Activated naive CD4-positive, alpha-beta T cell treated with anti-CD3 and anti-CD28 coated beads for 36 hours (primary cell): Measurements from ENCODE around the gene CCDC136. TPM values are rescaled to one million over a fixed set of nuclear protein-coding genes. Genes with fewer than 3 reads are reported as not detected.

ENCODE experiments used
- CTCF ChIA-PET: fragments of 350-600 bp; sonication (Branson Sonifier 250); formaldehyde crosslinking; loops from one replicate; lab custom pipeline; 2021; ENCODE audit warnings: antibody characterized with exemption; lab: Charles Lee
- DNase-seq: peaks from one replicate; pipeline ENCODE4 v3.0.0-alpha.2; 2020
- H3K27ac Mint-ChIP-seq: one replicate; pipeline ENCODE4 v1.8.0; 2021; ENCODE audit warnings: mild to moderate bottlenecking, mixed read lengths
- H3K27me3 Mint-ChIP-seq: one replicate; pipeline ENCODE4 v1.8.0; 2021; ENCODE audit warnings: low read depth, mixed read lengths
- H3K36me3 Mint-ChIP-seq: one replicate; pipeline ENCODE4 v1.8.0; 2021; ENCODE audit warnings: low read depth, mixed read lengths
- H3K4me1 Mint-ChIP-seq: one replicate; pipeline ENCODE4 v1.8.0; 2021; ENCODE audit warnings: low read depth, mixed read lengths
- H3K4me3 Mint-ChIP-seq: one replicate; pipeline ENCODE4 v1.8.0; 2021; ENCODE audit warnings: mild to moderate bottlenecking, moderate library complexity, mixed read lengths
- H3K9me3 Mint-ChIP-seq: one replicate; pipeline ENCODE4 v1.8.0; 2021; ENCODE audit warnings: mixed read lengths
- intact Hi-C: fragments of 100-400 bp; cut with micrococcal nuclease; formaldehyde crosslinking; loops from one replicate; pipeline ENCODE4 v1.15.1; 2023
- total RNA-seq, 2 experiments: library from RNA; stranded (reverse); gene quantifications; one replicate each; pipeline ENCODE4 v1.2.3, GENCODE V29; 2021

CCDC136 gene
- total RNA-seq, 2 experiments from 2014 or later = 4.2 to 5.9 TPM

DNA sequence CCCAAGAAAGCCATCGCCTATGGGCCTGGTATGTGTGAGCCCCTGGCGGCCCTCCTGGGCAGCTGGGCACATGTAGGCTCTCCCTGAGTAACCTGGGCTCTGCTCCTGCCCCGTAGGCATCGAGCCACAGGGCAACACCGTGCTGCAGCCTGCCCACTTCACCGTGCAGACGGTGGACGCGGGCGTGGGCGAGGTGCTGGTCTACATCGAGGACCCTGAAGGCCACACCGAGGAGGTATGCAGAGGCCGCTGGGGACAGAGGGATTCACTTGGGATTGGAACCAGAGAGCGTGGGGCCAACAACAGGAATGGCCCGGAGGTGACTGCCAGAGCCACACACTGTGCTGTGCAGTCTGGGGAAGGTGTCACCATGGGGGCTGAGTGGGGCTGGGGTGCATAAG lies 45.8 kb downstream of the CCDC136 start:
- no peaks in the 10 kb centered on the region for H3K9me3 Mint-ChIP-seq
- H3K27ac Mint-ChIP-seq = no peak overlapping the region
- CTCF ChIA-PET = interaction anchor here (1.3 kb wide), 1 partner anchor 46 kb away, joined by 4 read pairs; no protein-coding TSS in a partner anchor
- intact Hi-C loops = no loop called here
- no peak overlapping the region for H3K4me3 Mint-ChIP-seq
- no peaks in the 10 kb centered on the region for H3K27me3 Mint-ChIP-seq
- peaks cover 3% of the 10 kb centered on the region for H3K4me1 Mint-ChIP-seq
- DNase-seq = no peak
- H3K36me3 Mint-ChIP-seq = no peaks in the 10 kb centered on the region

DNA sequence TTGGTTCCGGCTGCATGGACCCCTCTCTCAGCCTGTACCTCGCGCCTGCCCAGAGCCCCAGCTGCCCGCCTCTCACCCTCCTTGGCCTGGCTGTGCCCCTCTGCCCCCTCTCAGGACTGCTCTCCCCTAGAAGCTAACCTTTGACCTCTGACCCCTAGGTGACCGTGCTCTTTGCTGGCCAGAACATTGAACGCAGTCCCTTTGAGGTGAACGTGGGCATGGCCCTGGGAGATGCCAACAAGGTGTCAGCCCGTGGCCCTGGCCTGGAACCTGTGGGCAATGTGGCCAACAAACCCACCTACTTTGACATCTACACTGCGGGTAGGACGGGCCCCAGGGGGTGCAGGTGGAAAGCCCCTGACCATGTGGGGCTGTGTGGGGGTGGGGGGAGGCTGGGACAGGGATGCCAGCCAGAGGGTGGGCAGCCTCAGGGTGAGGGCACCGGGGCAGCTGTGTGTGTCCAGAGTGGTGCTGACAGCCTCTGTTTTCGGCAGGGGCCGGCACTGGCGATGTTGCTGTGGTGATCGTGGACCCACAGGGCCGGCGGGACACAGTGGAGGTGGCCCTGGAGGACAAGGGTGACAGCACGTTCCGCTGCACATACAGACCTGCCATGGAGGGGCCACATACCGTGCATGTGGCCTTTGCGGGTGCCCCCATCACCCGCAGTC lies 46.5 kb downstream of the CCDC136 start:
- CTCF ChIA-PET = no interaction called here
- Mint-ChIP-seq H3K9me3 (no peaks in the 10 kb centered on the region), H3K4me3 (no peak overlapping the region), H3K36me3 (no peaks in the 10 kb centered on the region), H3K4me1 (peaks cover 3% of the 10 kb centered on the region), H3K27ac (no peak overlapping the region), H3K27me3 (no peaks in the 10 kb centered on the region)
- intact Hi-C loops = no loop called here
- DNase-seq = no peak

DNA sequence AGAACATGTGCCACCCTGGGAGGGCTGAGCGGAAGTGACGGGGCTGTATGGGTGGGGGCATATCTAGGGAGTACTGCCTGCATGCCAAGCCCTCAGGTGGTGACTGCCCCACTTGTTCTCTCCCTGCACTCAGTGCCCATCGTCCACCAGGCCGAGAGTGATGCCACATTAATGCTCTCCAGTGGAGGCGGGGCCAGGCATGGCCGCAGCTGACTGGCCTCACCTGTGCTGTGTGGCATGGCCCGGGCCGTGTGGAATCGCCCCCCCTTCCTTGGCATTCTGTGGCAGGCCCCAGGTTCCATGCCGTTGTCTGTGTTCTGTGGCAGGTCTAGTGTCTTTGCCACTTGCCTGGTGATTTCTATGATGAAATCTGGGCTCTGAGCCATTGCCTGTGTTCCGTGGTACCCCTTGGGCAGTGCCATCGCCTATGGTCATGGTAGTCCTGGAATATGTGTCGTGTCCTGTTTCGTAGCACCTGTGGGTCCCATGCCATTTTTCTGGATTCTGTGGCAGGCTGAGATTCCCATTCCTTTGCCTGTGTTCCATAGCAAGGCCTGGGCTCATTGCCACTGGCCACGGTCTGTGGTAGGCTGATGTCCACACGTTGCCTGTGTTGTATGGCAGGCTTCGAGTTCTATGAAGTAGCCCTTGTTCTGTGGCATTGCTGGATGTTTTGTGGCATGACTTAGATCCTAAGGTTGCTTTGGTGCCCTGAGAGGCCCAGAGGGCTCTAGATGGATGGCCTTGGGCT lies 47.4 kb downstream of the CCDC136 start:
- Mint-ChIP-seq H3K4me1 (peaks cover 3% of the 10 kb centered on the region), H3K27me3 (no peaks in the 10 kb centered on the region), H3K36me3 (no peaks in the 10 kb centered on the region), H3K4me3 (no peak overlapping the region), H3K9me3 (no peaks in the 10 kb centered on the region), H3K27ac (no peak overlapping the region)
- no peak for DNase-seq
- intact Hi-C loops = no loop called here
- CTCF ChIA-PET = interaction anchor here (1.0 kb wide), 1 partner anchor 41 kb away, joined by 3 read pairs; no protein-coding TSS in a partner anchor

DNA sequence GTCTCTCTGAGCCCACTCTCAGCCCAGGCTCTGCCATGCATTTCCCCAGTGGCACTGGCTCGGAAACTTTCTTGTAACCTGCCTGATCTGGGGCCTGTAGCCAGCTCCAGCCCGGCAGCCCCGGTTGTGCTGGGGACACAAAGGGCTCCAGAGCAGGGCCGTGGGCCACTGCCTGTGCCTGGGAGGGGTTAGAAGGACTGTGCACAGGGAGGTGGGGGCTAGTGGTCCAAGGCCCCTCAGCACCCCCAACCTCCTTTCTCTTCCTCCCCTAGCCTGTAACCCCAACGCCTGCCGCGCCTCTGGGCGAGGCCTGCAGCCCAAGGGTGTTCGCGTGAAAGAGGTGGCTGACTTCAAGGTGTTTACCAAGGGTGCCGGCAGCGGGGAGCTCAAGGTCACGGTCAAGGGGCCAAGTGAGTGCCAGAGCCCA lies 48.0 kb downstream of the CCDC136 start:
- Mint-ChIP-seq H3K9me3 (no peaks in the 10 kb centered on the region), H3K4me3 (no peak overlapping the region), H3K27me3 (no peaks in the 10 kb centered on the region), H3K27ac (no peak overlapping the region), H3K36me3 (no peaks in the 10 kb centered on the region), H3K4me1 (peaks cover 3% of the 10 kb centered on the region)
- intact Hi-C loops = no loop called here
- CTCF ChIA-PET = interaction anchor here (0.6 to 1.0 kb wide), 2 partner anchors 40 to 128 kb away, joined by 3 read pairs; no protein-coding TSS in a partner anchor
- no peak for DNase-seq

DNA sequence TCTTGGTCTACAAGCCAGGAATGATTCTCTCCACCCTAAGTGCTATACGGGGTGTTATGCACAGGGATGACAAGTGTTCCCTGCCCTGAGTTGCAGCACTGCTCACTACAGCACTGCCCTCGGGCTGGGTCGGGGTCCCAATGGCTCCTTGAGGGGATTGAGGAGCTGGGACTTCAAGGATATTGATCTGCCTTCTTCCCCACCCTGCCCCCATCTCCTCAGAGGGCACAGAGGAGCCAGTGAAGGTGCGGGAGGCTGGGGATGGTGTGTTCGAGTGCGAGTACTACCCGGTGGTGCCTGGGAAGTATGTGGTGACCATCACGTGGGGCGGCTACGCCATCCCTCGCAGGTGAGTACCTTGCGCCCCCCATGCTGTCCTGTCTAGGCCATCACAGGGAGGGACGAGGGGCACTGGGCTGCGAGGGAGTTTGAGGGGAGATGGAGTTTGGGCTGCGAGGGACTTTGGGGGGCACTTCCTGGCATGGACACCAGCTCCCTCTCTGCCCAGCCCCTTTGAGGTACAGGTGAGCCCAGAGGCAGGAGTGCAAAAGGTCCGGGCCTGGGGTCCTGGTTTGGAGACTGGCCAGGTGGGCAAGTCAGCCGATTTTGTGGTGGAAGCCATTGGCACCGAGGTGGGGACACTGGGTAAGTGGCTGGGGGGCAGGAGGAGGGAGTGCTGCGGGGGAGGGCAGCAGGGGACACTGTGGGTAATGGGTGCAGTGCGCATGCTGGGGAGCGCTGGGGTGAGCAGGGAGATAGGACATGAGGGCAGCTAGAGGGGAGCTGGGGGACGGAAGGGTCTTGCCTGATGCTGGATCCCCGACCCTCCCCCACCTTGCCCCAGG lies 48.8 kb downstream of the CCDC136 start:
- no peak overlapping the region for H3K4me3 Mint-ChIP-seq
- no peaks in the 10 kb centered on the region for H3K9me3 Mint-ChIP-seq
- H3K36me3 Mint-ChIP-seq = no peaks in the 10 kb centered on the region
- intact Hi-C loops = no loop called here
- CTCF ChIA-PET = interaction anchor here (0.6 to 3.3 kb wide), 4 partner anchors 31 to 129 kb away, joined by 3 to 19 read pairs (median 3); no protein-coding TSS in a partner anchor
- peaks cover 3% of the 10 kb centered on the region for H3K4me1 Mint-ChIP-seq
- H3K27me3 Mint-ChIP-seq = no peaks in the 10 kb centered on the region
- no peak overlapping the region for H3K27ac Mint-ChIP-seq
- DNase-seq = no peak

DNA sequence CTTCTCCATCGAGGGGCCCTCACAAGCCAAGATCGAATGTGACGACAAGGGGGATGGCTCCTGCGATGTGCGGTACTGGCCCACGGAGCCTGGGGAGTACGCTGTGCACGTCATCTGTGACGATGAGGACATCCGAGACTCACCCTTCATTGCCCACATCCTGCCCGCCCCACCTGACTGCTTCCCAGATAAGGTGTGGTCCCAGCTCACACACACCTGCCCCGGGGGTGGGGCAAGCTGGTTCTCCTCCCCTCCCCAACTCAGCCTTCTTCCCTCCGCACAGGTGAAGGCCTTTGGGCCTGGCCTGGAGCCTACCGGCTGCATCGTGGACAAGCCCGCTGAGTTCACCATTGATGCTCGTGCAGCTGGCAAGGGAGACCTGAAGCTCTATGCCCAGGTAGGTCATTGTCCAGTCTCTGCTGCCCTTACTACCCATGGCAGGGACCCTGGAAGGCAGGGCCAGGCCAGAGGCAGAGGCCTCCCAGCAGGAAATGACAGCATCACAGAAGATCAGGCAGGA lies 49.5 kb downstream of the CCDC136 start:
- Mint-ChIP-seq H3K36me3 (no peaks in the 10 kb centered on the region), H3K27ac (no peak overlapping the region), H3K4me3 (no peak overlapping the region), H3K27me3 (no peaks in the 10 kb centered on the region), H3K9me3 (no peaks in the 10 kb centered on the region), H3K4me1 (peaks cover 3% of the 10 kb centered on the region)
- CTCF ChIA-PET = interaction anchor here (0.9 to 3.3 kb wide), 2 partner anchors 31 to 42 kb away, joined by 3 to 19 read pairs; no protein-coding TSS in a partner anchor
- no peak for DNase-seq
- intact Hi-C loops = no loop called here

DNA sequence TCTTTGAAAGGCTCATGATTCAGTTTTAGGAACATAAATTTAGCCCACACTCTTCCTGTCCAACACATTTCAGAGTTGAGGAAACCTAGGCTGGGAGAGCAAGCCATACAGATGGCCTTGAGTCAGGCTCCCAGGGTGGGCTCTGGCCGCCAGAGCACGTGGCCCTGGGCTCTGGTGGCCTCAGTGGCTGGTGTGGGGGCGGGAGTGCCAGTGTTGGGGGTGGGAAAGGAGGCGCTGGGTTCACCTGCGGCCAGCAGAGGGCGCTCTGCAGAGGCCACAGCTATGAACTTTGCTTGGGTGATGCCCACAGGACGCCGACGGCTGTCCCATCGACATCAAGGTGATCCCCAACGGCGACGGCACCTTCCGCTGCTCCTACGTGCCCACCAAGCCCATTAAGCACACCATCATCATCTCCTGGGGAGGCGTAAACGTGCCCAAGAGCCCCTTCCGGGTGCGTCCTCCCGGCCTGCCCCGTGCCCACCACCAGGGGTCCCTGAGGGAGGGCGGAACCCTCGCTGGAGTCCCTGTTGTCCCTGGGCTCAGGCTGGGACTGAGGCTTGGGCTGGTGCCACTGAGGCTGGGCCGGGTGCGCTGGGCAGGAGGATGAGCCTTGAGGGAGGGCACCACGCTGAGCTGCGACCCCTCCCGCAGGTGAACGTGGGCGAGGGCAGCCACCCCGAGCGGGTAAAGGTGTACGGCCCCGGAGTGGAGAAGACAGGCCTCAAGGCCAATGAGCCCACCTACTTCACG lies 50.3 kb downstream of the CCDC136 start:
- no peak overlapping the region for H3K27ac Mint-ChIP-seq

DNA sequence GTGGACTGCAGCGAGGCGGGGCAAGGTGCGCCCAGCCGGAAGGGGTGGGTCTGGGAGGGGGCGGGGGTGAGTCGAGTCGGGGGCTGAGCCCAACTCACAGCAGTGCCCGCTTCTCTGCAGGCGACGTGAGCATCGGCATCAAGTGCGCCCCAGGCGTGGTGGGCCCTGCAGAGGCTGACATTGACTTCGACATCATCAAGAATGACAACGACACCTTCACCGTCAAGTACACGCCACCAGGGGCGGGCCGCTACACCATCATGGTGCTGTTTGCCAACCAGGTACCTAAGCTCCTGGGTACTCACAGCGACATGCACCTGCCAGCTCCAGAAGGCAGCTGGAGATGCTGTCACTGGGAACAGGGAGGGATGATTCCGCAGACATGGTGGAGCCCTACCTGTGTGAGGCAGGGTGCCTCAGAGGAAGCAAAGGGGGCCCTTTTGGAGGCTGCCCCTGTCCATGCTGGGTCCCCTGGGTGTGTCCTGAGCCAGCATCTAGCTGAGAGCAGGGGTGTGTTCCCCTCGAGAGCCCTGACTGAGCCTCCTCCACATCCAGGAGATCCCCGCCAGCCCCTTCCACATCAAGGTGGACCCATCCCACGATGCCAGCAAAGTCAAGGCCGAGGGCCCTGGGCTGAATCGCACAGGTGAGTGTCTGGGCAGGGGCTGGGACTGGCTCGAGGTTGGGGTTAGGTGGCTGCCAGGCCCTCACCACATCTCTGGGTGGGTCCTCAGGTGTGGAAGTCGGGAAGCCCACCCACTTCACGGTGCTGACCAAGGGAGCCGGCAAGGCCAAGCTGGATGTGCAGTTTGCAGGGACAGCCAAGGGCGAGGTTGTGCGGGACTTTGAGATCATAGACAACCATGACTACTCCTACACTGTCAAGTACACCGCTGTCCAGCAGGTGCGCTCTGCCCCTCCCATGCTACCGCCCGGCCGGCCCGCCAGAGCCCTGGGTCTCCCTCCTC lies 51.2 kb downstream of the CCDC136 start:
- Mint-ChIP-seq H3K36me3 (no peaks in the 10 kb centered on the region), H3K27me3 (no peaks in the 10 kb centered on the region), H3K9me3 (no peaks in the 10 kb centered on the region), H3K4me1 (peaks cover 3% of the 10 kb centered on the region), H3K27ac (no peak overlapping the region), H3K4me3 (no peak overlapping the region)
- DNase-seq = no peak
- CTCF ChIA-PET = interaction anchor here (0.6 to 3.3 kb wide), 9 partner anchors 9 to 369 kb away, joined by 3 to 19 read pairs (median 4); no protein-coding TSS in a partner anchor
- intact Hi-C loops = loop anchor here (1.0 kb wide), 1 partner anchor 40 kb away; no protein-coding TSS in a partner anchor

More for the DNA sequence above, 50.3 kb downstream of the CCDC136 start:
- Mint-ChIP-seq H3K4me1 (peaks cover 3% of the 10 kb centered on the region), H3K9me3 (no peaks in the 10 kb centered on the region), H3K36me3 (no peaks in the 10 kb centered on the region), H3K27me3 (no peaks in the 10 kb centered on the region), H3K4me3 (no peak overlapping the region)
- CTCF ChIA-PET = interaction anchor here (0.6 to 3.3 kb wide), 9 partner anchors 8 to 368 kb away, joined by 3 to 19 read pairs (median 4); partner anchors contain the start of gene ATP6V1F
- intact Hi-C loops = loop anchor here (1.0 kb wide), 1 partner anchor 41 kb away; no protein-coding TSS in a partner anchor
- DNase-seq = peak; percentile 62

DNA sequence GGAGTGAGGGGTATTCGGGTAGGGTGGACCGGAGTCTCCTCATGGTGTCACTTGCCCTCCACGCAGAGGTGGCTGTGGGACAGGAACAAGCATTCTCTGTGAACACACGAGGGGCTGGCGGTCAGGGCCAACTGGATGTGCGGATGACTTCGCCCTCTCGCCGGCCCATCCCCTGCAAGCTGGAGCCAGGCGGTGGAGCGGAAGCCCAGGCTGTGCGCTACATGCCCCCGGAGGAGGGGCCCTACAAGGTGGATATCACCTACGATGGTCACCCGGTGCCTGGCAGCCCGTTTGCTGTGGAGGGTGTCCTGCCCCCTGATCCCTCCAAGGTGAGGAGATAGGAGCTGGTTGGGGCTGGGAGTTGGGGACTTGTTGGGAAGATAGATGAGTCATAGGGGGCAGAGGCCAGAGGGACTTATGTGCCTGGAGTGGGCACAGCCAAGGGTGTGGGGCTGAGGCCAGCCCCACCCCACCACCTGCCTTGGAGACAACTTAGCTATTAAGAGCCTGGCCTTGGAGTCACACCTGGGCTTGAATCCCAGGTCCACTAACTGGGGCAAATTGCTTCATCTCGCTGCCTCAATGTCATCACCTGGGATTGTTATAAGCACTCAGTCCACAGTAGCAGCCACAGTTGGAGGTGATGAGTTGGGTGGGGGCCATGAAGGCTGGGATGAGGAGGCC lies 52.3 kb downstream of the CCDC136 start:
- Mint-ChIP-seq H3K36me3 (no peaks in the 10 kb centered on the region), H3K27me3 (no peaks in the 10 kb centered on the region), H3K4me1 (peaks cover 3% of the 10 kb centered on the region), H3K9me3 (no peaks in the 10 kb centered on the region), H3K4me3 (no peak overlapping the region), H3K27ac (no peak overlapping the region)
- intact Hi-C loops = no loop called here
- no peak for DNase-seq
- CTCF ChIA-PET = interaction anchor here (0.6 to 3.3 kb wide), 7 partner anchors 10 to 39 kb away, joined by 3 to 19 read pairs (median 5); partner anchors contain the start of gene ATP6V1F

DNA sequence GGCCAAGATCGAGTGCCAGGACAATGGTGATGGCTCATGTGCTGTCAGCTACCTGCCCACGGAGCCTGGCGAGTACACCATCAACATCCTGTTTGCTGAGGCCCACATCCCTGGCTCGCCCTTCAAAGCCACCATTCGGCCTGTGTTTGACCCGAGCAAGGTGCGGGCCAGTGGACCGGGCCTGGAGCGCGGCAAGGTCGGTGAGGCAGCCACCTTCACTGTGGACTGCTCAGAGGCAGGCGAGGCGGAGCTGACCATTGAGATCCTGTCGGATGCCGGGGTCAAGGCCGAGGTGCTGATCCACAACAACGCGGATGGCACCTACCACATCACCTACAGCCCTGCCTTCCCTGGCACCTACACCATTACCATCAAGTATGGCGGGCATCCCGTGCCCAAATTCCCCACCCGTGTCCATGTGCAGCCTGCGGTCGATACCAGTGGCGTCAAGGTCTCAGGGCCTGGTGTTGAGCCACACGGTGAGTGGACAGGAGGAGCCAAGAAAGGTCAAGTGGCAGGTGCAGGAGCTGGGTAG lies 53.1 kb downstream of the CCDC136 start:
- H3K27ac Mint-ChIP-seq = no peak overlapping the region
- DNase-seq = no peak
- H3K4me1 Mint-ChIP-seq = peaks cover 3% of the 10 kb centered on the region
- no peaks in the 10 kb centered on the region for H3K9me3 Mint-ChIP-seq
- H3K27me3 Mint-ChIP-seq = no peaks in the 10 kb centered on the region
- intact Hi-C loops = no loop called here
- H3K4me3 Mint-ChIP-seq = no peak overlapping the region
- CTCF ChIA-PET = interaction anchor here (0.7 to 1.7 kb wide), 4 partner anchors 16 to 39 kb away, joined by 3 to 7 read pairs (median 4); partner anchors contain the start of gene ATP6V1F
- no peaks in the 10 kb centered on the region for H3K36me3 Mint-ChIP-seq
